ENCODE measurements around the gene CCDC15. TPM values are rescaled to one million over a fixed set of nuclear protein-coding genes. Genes with fewer than 3 reads are reported as not detected.

Gene CCDC15
- total RNA-seq, 1 experiment from 2014 or later, result 4.0 TPM

Other genes with a start within 250 kb of the CCDC15 start
- gene NRGN, start 214.3 kb upstream of the CCDC15 start, total RNA-seq (2022), result 5.7 and 7.8 TPM in 2 replicates
- gene VSIG2, start 201.9 kb upstream of the CCDC15 start, total RNA-seq (2022), result 0.28 TPM in 1 of 2 replicates, not detected in the other
- 5.3 and 6.1 TPM in 2 replicates for gene ESAM, start 191.9 kb upstream of the CCDC15 start, total RNA-seq (2022)
- gene MSANTD2, start 153.8 kb upstream of the CCDC15 start, total RNA-seq (2022), result 28.3 and 33.2 TPM in 2 replicates
- 5.7 and 6.2 TPM in 2 replicates for gene ROBO3, start 88.8 kb upstream of the CCDC15 start, total RNA-seq (2022)
- not detected in 2 replicates for gene ROBO4, start 56.3 kb upstream of the CCDC15 start, total RNA-seq (2022)
- gene HEPN1, start 35.0 kb upstream of the CCDC15 start, total RNA-seq (2022), result not detected in 2 replicates
- gene HEPACAM, start 18.2 kb upstream of the CCDC15 start, total RNA-seq (2022), result 0.11 TPM in 1 of 2 replicates, not detected in the other
- 11.4 and 13.8 TPM in 2 replicates for gene SLC37A2, start 109.1 kb downstream of the CCDC15 start, total RNA-seq (2022)
- 15.5 and 20.3 TPM in 2 replicates for gene TMEM218, start 157.4 kb downstream of the CCDC15 start, total RNA-seq (2022)
- gene PKNOX2, start 210.5 kb downstream of the CCDC15 start, total RNA-seq (2022), result not detected in 2 replicates

All from Caco-2 (cell line).